C4-2B (cell line): ENCODE measurements around the gene ANKS1B.

Experiments used
- ZFX ChIP-seq: fragments of 450-650 bp; IDR thresholded peaks from 2 replicates; pipeline ENCODE4 v1.6.1; 2017
- TF ChIP-seq, protein P1 (sequence below): fragments of 450-650 bp; conservative IDR thresholded peaks from 2 replicates; pipeline ENCODE4 v1.5.1; 2017; ENCODE audit warnings: mild to moderate bottlenecking

DNA sequence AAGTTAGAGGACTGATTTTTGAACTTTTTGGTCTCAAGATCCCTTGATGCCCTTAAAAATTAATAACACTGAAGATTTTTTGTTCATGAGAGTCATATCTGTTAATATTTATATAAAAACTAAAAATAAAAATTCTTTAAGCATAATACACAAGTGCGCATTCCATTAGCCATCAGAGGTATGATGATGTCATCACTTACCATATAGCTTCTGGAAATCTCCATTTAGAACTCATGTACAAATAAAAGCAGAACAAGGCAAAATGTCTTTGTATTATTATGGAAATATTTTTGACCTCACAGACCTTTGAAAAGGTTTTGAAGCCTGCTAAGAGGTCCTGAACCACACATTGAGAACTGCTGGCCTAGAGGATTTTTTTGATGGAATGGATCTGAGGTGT, 551.6 kb downstream of the ANKS1B start:
- TF ChIP-seq, protein P1, sequence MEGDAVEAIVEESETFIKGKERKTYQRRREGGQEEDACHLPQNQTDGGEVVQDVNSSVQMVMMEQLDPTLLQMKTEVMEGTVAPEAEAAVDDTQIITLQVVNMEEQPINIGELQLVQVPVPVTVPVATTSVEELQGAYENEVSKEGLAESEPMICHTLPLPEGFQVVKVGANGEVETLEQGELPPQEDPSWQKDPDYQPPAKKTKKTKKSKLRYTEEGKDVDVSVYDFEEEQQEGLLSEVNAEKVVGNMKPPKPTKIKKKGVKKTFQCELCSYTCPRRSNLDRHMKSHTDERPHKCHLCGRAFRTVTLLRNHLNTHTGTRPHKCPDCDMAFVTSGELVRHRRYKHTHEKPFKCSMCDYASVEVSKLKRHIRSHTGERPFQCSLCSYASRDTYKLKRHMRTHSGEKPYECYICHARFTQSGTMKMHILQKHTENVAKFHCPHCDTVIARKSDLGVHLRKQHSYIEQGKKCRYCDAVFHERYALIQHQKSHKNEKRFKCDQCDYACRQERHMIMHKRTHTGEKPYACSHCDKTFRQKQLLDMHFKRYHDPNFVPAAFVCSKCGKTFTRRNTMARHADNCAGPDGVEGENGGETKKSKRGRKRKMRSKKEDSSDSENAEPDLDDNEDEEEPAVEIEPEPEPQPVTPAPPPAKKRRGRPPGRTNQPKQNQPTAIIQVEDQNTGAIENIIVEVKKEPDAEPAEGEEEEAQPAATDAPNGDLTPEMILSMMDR: no peak
- TF ChIP-seq ZFX: no peak
